BJ (cell line): ENCODE results near the gene SORL1. TPM values are rescaled to one million over a fixed set of nuclear protein-coding genes. Genes with fewer than 3 reads are reported as not detected.

Experiments
- CTCF ChIA-PET: fragments of 350-600 bp; formaldehyde crosslinking; extraction: SDS; loops from one replicate; lab custom pipeline; 2021; ENCODE audit warnings: antibody characterized with exemption, inconsistent platforms; lab: Yijun Ruan, JAX
- POLR2A ChIA-PET: fragments of 300-600 bp; sonication (Branson Sonifier 250); formaldehyde crosslinking; extraction: SDS; loops from one replicate; lab custom pipeline; 2021; ENCODE audit warnings: antibody characterized with exemption; lab: Charles Lee
- DNase-seq: peaks from one replicate; pipeline ENCODE4 v3.0.0-alpha.2; 2011; ENCODE audit warnings: low read depth
- H3K27me3 ChIP-seq: 2 replicates; pipeline ENCODE4 v1.6.0; 2011; ENCODE audit warnings: low read length; ENCODE audit not compliant: control insufficient read depth, insufficient read depth
- H3K36me3 ChIP-seq: 2 replicates; pipeline ENCODE4 v1.5.1; 2011; ENCODE audit warnings: low read length; ENCODE audit not compliant: control insufficient read depth, insufficient read depth
- H3K4me3 ChIP-seq: 2 replicates; pipeline ENCODE4 v1.5.1; 2011; ENCODE audit warnings: low read depth, mild to moderate bottlenecking, control low read depth, low read length
- CTCF ChIP-seq: IDR thresholded peaks from 2 replicates; pipeline ENCODE4 v1.5.1; 2011; ENCODE audit warnings: low read depth, mild to moderate bottlenecking, control low read depth, inconsistent platforms, low read length, moderate library complexity; ENCODE audit not compliant: insufficient read depth
- polyA plus RNA-seq: library from polyadenylated mRNA; depleted of rRNA; stranded (reverse); fragments of >200 nt; gene quantifications from 2 replicates; pipeline ENCODE4 v1.2.3, GENCODE V29; 2011

Gene SORL1
- polyA plus RNA-seq, 1 experiment: 1.4 TPM

- Histone ChIP-seq H3K27me3 (no peaks in the 10 kb centered on the region; the same call in 1 of the 2 replicates), H3K4me3 (no peak overlapping the region), H3K36me3 (no peaks in the 10 kb centered on the region)
- no peak for DNase-seq
- ChIA-PET POLR2A (no interaction called here), CTCF (no interaction called here)
- TF ChIP-seq CTCF: no peak
Observed at GRCh38 chr11:121508449-121508848, 56.3 kb downstream of the SORL1 start.

- Histone ChIP-seq H3K36me3 (no peaks in the 10 kb centered on the region), H3K27me3 (no peaks in the 10 kb centered on the region; the same call in 1 of the 2 replicates), H3K4me3 (no peak overlapping the region)
- DNase-seq: no peak
- no peak for TF ChIP-seq CTCF
- CTCF ChIA-PET: no interaction called here
- POLR2A ChIA-PET: no interaction called here
Observed at GRCh38 chr11:121510438-121510837, 58.3 kb downstream of the SORL1 start.

- no peak overlapping the region for H3K4me3 ChIP-seq
- H3K27me3 ChIP-seq: no peaks in the 10 kb centered on the region; the same call in 1 of the 2 replicates
- no peak for TF ChIP-seq CTCF
- ChIA-PET POLR2A (no interaction called here), CTCF (interaction anchor here (0.6 kb wide), 1 partner anchor 52 kb away, joined by 4 read pairs; no protein-coding TSS in a partner anchor)
- no peak for DNase-seq
- no peaks in the 10 kb centered on the region for H3K36me3 ChIP-seq
Observed at GRCh38 chr11:121512468-121513465, 60.7 kb downstream of the SORL1 start.

- ChIA-PET CTCF (no interaction called here), POLR2A (no interaction called here)
Observed at GRCh38 chr11:121513807-121514206, 61.7 kb downstream of the SORL1 start.

More at GRCh38 chr11:121513807-121514206, 61.7 kb downstream of the SORL1 start:
- Histone ChIP-seq H3K36me3 (no peaks in the 10 kb centered on the region), H3K4me3 (no peak overlapping the region), H3K27me3 (no peaks in the 10 kb centered on the region; the same call in 1 of the 2 replicates)
- no peak for DNase-seq
- TF ChIP-seq CTCF: no peak
